Ascending aorta (tissue), 2 donors: ENCODE measurements around the gene MYH7. TPM values are rescaled to one million over a fixed set of nuclear protein-coding genes. Genes with fewer than 3 reads are reported as not detected.

Source experiments
- DNase-seq, 2 donors: peaks; one replicate each; pipeline ENCODE4 v3.0.0-alpha.2; 2019; ENCODE audit warnings: low spot score in 2 of 2
- H3K27ac ChIP-seq, 2 donors: fragments of 200-600 bp; sonication (generic); one replicate each; pipeline ENCODE4 v1.5.1; 2016 to 2017; ENCODE audit warnings: mild to moderate bottlenecking in 1 of 2
- H3K27me3 ChIP-seq: fragments of 200-600 bp; sonication (generic); one replicate; pipeline ENCODE4 v1.5.1; 2017
- H3K36me3 ChIP-seq, 2 donors: fragments of 200-600 bp; sonication (generic); one replicate each; pipeline ENCODE4 v1.5.1; 2016
- H3K4me1 ChIP-seq, 2 donors: fragments of 200-600 bp; sonication (generic); one replicate each; pipeline ENCODE4 v1.5.1; 2016 to 2017; ENCODE audit warnings: mild to moderate bottlenecking in 1 of 2
- H3K4me3 ChIP-seq, 2 donors: fragments of 200-600 bp; sonication (generic); one replicate each; pipeline ENCODE4 v1.5.1; 2016 to 2017; ENCODE audit warnings: mild to moderate bottlenecking in 1 of 2
- H3K9me3 ChIP-seq, 2 donors: fragments of 200-600 bp; sonication (generic); one replicate each; pipeline ENCODE4 v1.5.1; 2016
- CTCF ChIP-seq, 3 experiments: fragments of 200-600 bp in 2 of 3; fragments of 450-650 bp in 1 of 3; sonication (generic) in 2 of 3; IDR thresholded peaks; one replicate each; pipeline ENCODE4 v1.5.1; 2016 to 2019; ENCODE audit warnings: antibody characterized with exemption in 3 of 3, mild to moderate bottlenecking in 1 of 3, moderate library complexity in 1 of 3
- intact Hi-C: fragments of 100-400 bp; cut with DNase I; formaldehyde crosslinking; loops from one replicate; pipeline ENCODE4 v1.15.1; 2023
- total RNA-seq: library from RNA; depleted of rRNA; stranded (reverse); fragments of >200 nt; gene quantifications from one replicate; pipeline ENCODE4 v1.1.0, GENCODE V29; 2016

The MYH7 gene
- total RNA-seq, 1 donor from 2014 or later, result not detected

DNA sequence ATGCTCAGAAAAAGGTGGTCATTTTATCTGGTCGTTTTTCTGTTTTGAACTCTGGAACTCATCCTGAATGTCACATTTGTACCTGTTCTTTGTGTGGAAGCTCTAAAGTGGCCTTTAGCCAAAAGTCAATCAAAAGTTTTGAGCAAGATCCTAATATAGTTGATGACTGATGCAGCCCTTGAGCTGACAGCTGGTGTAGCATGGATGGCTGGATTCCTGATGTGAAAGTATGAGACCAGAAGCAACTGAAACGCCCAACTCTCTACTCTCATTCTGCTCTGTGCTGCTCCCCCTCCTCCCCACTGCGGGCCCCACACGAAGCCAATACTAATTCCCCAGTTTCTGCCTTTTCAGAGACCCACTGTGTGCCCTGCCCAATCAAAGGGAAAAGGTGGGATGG is 10.3 kb upstream of the MYH7 start:
- Histone ChIP-seq H3K36me3 (no peaks in the 10 kb centered on the region), H3K4me1 (no peaks in the 10 kb centered on the region), H3K4me3 (no peak overlapping the region), H3K27ac (no peak overlapping the region), H3K9me3 (no peaks in the 10 kb centered on the region), H3K27me3 (no peaks in the 10 kb centered on the region)
- intact Hi-C loops, result no loop called here
- no peak for DNase-seq
- TF ChIP-seq CTCF (IDR thresholded peaks at IDR 0.05), result no peak

GRCh38 chr14:23444314-23444713 is 8.9 kb upstream of the MYH7 start:
- Histone ChIP-seq H3K9me3 (no peaks in the 10 kb centered on the region), H3K36me3 (no peaks in the 10 kb centered on the region), H3K27ac (no peak overlapping the region), H3K4me1 (no peaks in the 10 kb centered on the region), H3K27me3 (no peaks in the 10 kb centered on the region), H3K4me3 (no peak overlapping the region)
- TF ChIP-seq CTCF (IDR thresholded peaks at IDR 0.05), result no peak
- intact Hi-C loops, result no loop called here
- DNase-seq, result no peak

DNA sequence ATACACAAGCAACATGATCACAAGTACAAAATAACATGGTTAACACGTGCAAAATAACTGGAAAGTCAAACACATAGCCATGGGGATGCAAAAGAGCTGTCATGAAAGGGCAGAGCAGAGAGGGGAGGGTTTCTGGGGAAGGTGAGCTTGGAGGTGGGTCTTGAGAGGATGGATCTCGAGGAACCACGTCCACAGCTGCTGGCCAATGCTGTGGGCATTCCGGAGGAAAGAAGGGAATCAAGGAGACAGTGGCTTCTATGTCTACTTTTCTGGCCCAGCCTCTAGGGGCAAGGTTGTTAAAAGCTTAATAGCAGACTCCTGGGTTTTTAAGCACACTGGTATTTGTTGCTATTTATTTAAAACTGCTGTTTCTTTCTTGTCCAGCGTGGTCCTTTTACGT is 8.4 kb upstream of the MYH7 start:
- no peaks in the 10 kb centered on the region for H3K4me1 ChIP-seq
- no peak overlapping the region for H3K27ac ChIP-seq
- intact Hi-C loops, result no loop called here
- H3K4me3 ChIP-seq, result no peak overlapping the region
- no peak for TF ChIP-seq CTCF (IDR thresholded peaks at IDR 0.05)
- H3K27me3 ChIP-seq, result no peaks in the 10 kb centered on the region
- DNase-seq, result no peak
- H3K9me3 ChIP-seq, result no peaks in the 10 kb centered on the region
- H3K36me3 ChIP-seq, result no peaks in the 10 kb centered on the region

DNA sequence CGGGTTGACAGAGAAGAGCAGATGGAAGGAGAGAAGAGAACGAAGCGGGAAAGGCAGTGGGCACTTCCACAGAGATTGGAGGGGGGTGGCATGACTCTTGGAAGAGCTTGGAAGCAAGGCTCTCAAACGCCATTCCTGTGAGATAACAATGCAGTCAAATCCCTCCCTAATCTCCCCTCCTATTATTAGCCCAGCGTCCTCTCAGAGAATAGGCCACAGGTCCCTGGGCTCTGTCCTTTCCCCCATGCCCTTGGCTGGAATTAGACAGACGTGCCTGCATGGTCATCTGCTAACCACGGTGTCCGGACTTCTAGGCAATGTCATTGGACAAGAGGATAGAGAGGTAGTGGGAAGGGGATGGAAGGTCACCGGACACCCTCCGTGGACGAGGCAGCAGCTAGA is 8.0 kb upstream of the MYH7 start:
- H3K36me3 ChIP-seq, result no peaks in the 10 kb centered on the region
- DNase-seq, result no peak
- no peak overlapping the region for H3K27ac ChIP-seq
- intact Hi-C loops, result no loop called here
- TF ChIP-seq CTCF (IDR thresholded peaks at IDR 0.05), result no peak
- no peaks in the 10 kb centered on the region for H3K9me3 ChIP-seq
- H3K4me3 ChIP-seq, result no peak overlapping the region
- no peaks in the 10 kb centered on the region for H3K27me3 ChIP-seq
- H3K4me1 ChIP-seq, result no peaks in the 10 kb centered on the region

GRCh38 chr14:23442721-23443356 is 7.4 kb upstream of the MYH7 start:
- intact Hi-C loops, result no loop called here
- DNase-seq, result no peak
- Histone ChIP-seq H3K27me3 (no peaks in the 10 kb centered on the region), H3K27ac (no peak overlapping the region), H3K4me1 (no peaks in the 10 kb centered on the region), H3K9me3 (no peaks in the 10 kb centered on the region), H3K4me3 (no peak overlapping the region), H3K36me3 (no peaks in the 10 kb centered on the region)
- TF ChIP-seq CTCF (IDR thresholded peaks at IDR 0.05), result no peak

DNA sequence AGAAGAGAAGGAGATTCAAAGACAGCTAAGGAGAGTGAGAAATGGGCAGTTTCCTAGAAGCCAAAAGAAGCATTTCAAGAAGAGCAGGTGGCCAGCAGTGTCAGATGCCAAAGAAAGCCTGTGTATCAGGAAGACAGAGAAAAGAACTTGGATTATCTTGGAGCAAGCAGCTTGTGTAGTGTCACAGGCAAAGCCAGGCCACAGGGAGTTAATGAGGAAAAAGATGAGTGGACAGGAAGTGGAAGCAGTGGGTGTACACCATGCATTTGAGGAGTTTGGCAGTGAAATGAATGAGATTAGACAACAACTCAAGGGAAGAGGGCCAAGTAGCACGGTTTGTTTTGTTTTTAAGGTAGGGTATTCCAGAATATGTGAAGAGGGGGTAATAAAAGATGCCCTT is 5.6 kb upstream of the MYH7 start:
- intact Hi-C loops, result no loop called here
- H3K27me3 ChIP-seq, result no peaks in the 10 kb centered on the region
- no peak for DNase-seq

More for the DNA sequence above, 5.6 kb upstream of the MYH7 start:
- no peaks in the 10 kb centered on the region for H3K9me3 ChIP-seq
- H3K4me3 ChIP-seq, result no peak overlapping the region
- H3K36me3 ChIP-seq, result no peaks in the 10 kb centered on the region
- H3K27ac ChIP-seq, result no peak overlapping the region
- no peak for TF ChIP-seq CTCF (IDR thresholded peaks at IDR 0.05)
- no peaks in the 10 kb centered on the region for H3K4me1 ChIP-seq
